Measurements from ENCODE around the gene B4GAT1. TPM values are rescaled to one million over a fixed set of nuclear protein-coding genes. Genes with fewer than 3 reads are reported as not detected.

B4GAT1 gene
- total and polyA plus RNA-seq, 2 of the 4 experiments (the other 2 are of a cell fraction), result 10.6 to 18.4 TPM

- Histone ChIP-seq H4K91ac (ENCODE audit: insufficient read depth, low read depth, low read length) (no peak overlapping the region), H3K4ac (ENCODE audit: low read depth, low read length) (no peak overlapping the region), H2BK15ac (ENCODE audit: low read depth, low read length) (no peak overlapping the region), H2AK5ac (ENCODE audit: low read depth, low read length) (no peak overlapping the region), H3K18ac (ENCODE audit: low read depth, low read length) (no peak overlapping the region), H3K23ac (ENCODE audit: low read depth, low read length) (no peak overlapping the region), H4K8ac (ENCODE audit: low read depth in 2 of 2, low read length in 2 of 2) (no peak overlapping the region), H3K56ac (ENCODE audit: extremely low read depth, insufficient read depth, low read length) (no peak overlapping the region), H3K4me2 (ENCODE audit: low read depth, low read length) (no peak overlapping the region), H3K27me3 (ENCODE audit: control insufficient read depth, insufficient read depth, low read length) (peaks cover 8% of the 10 kb centered on the region), H3K79me1 (ENCODE audit: low read depth in 1 of 2, low read length in 2 of 2) (no peaks in the 10 kb centered on the region), H3K9me1 (ENCODE audit: insufficient read depth, low read length) (peaks cover 7% of the 10 kb centered on the region; the same call in 1 of the 2 replicates), H2BK5ac (ENCODE audit: low read depth, low read length, poor library complexity, severe bottlenecking) (no peak overlapping the region), H3K14ac (replicated peaks; ENCODE audit: low read depth, low read length) (no peak overlapping the region), H2BK120ac (ENCODE audit: low read depth, low read length) (no peak overlapping the region), H4K20me1 (ENCODE audit: insufficient read depth, low read length) (peaks cover 6% of the 10 kb centered on the region; the same call in 1 of the 2 replicates), H3K9ac (ENCODE audit: low read depth, low read length) (no peak overlapping the region), H3K4me3 (ENCODE audit: insufficient read depth, low read depth, low read length) (no peak overlapping the region), H2AFZ (replicated peaks; ENCODE audit: low read length, poor library complexity) (no peak overlapping the region), H2BK20ac (ENCODE audit: low read depth, low read length) (no peak overlapping the region), H4K5ac (ENCODE audit: low read depth, low read length) (no peak overlapping the region), H3K9me3 (ENCODE audit: control insufficient read depth, insufficient read depth, low read length) (no peaks in the 10 kb centered on the region), H3K4me1 (ENCODE audit: control insufficient read depth, insufficient read depth, low read length) (peaks cover 7% of the 10 kb centered on the region), H2AK9ac (replicated peaks; ENCODE audit: low read depth, low read length, poor library complexity) (no peak overlapping the region), H3K36me3 (ENCODE audit: control insufficient read depth, insufficient read depth, low read length) (no peaks in the 10 kb centered on the region), H3K27ac (ENCODE audit: insufficient read depth, low read length) (no peak overlapping the region)
- intact Hi-C loops (cut with micrococcal nuclease), result no loop called here
- in situ Hi-C loops (cut with MboI; ENCODE audit: low sequenced_read_pairs), result no loop called here
- BruUV-seq (replicated peaks), result no TSS peak
- TF ChIP-seq CHD1 (IDR thresholded peaks at IDR 0.05; ENCODE audit: low read depth, low read length) (no peak), CEBPB (IDR thresholded peaks at IDR 0.05; ENCODE audit: low read depth, low read length) (no peak), RAD21 (IDR thresholded peaks at IDR 0.05; ENCODE audit: low read length) (no peak), MAFK (IDR thresholded peaks at IDR 0.05; ENCODE audit: low read depth, low read length) (no peak), SMC3 (IDR thresholded peaks at IDR 0.05; ENCODE audit: low read depth, low read length) (no peak), USF2 (IDR thresholded peaks at IDR 0.05; ENCODE audit: low read depth, low read length) (no peak), RFX5 (IDR thresholded peaks at IDR 0.05; ENCODE audit: low read depth, low read length) (no peak), RCOR1 (IDR thresholded peaks at IDR 0.05; ENCODE audit: insufficient replicate concordance, low read length) (no peak), ELK1 (IDR thresholded peaks at IDR 0.05; ENCODE audit: borderline replicate concordance, low read depth, low read length) (no peak), CTCF (conservative IDR thresholded peaks at IDR 0.05; ENCODE audit: low read depth, low read length) (no peak), NFE2L2 (IDR thresholded peaks at IDR 0.05; ENCODE audit: low read depth, low read length) (no peak), FOS (IDR thresholded peaks at IDR 0.05; ENCODE audit: low read depth, low read length) (no peak), MXI1 (IDR thresholded peaks at IDR 0.05; ENCODE audit: borderline replicate concordance, low read depth, low read length) (no peak), POLR2A (IDR thresholded peaks at IDR 0.05; ENCODE audit: low read depth, low read length) (no peak), MAZ (IDR thresholded peaks at IDR 0.05; ENCODE audit: borderline replicate concordance, low read depth, low read length) (no peak), BHLHE40 (IDR thresholded peaks at IDR 0.05; ENCODE audit: low read depth, low read length) (no peak)
- POLR2A ChIA-PET (ENCODE audit: unreplicated experiment), result no interaction called here
- dilution Hi-C loops (cut with HindIII; ENCODE audit: low sequenced_read_pairs, unreplicated experiment), result no loop called here
- ATAC-seq (ENCODE audit: low read depth) (no peak), DNase-seq (no peak)
- WGBS, 2 experiments (ENCODE audit: extremely low coverage in 2 of 2, insufficient read length in 1 of 2), result 76% methylated on average over 6 of the region's 15 CpGs; no CpG with 5 or more reads in 1 of the 2 experiments
- CTCF ChIA-PET, result no interaction called here
Measured at GRCh38 chr11:66367561-66368312, 20.3 kb upstream of the B4GAT1 start.
